K562 (cell line): Measurements from ENCODE around the gene SLC29A2. TPM values are rescaled to one million over a fixed set of nuclear protein-coding genes. Genes with fewer than 3 reads are reported as not detected.
A peak's percentile ranks its signal among the peaks of the same experiment; 100 is the strongest.

Experiments
- CEBPB ChIP-seq: fragments of 450-650 bp; IDR thresholded peaks from 2 replicates; pipeline ENCODE4 v1.6.1; 2016; ENCODE audit warnings: missing genetic modification characterization, missing compliant biosample characterization
- IFI16 ChIP-seq: fragments of 250-450 bp; sonication (Bioruptor Pico); IDR thresholded peaks from 2 replicates; pipeline ENCODE4 v2.1.2; 2022; ENCODE audit warnings: mild to moderate bottlenecking, inconsistent platforms
- NR1H2 ChIP-seq: sonication (generic); formaldehyde crosslinking; IDR thresholded peaks from 2 replicates; pipeline ENCODE4 v1.4.0; 2020; ENCODE audit warnings: mild to moderate bottlenecking, missing genetic modification reagents
- PHB2 ChIP-seq: fragments of 450-650 bp; IDR thresholded peaks from 2 replicates; pipeline ENCODE4 v1.6.1; 2017; ENCODE audit warnings: low read depth
- POLR2AphosphoS5 ChIP-seq: IDR thresholded peaks from 2 replicates; pipeline ENCODE4 v1.6.1; 2011; ENCODE audit warnings: mild to moderate bottlenecking, low read depth, low read length, moderate library complexity; ENCODE audit not compliant: control insufficient read depth, insufficient read depth
- SIN3B ChIP-seq: fragments of 450-650 bp; IDR thresholded peaks from 2 replicates; pipeline ENCODE4 v1.6.1; 2017; ENCODE audit warnings: low read depth, mild to moderate bottlenecking, moderate library complexity
- ZNF12 ChIP-seq: sonication (generic); formaldehyde crosslinking; IDR thresholded peaks from 2 replicates; pipeline ENCODE4 v1.4.0; 2020; ENCODE audit warnings: mild to moderate bottlenecking, missing genetic modification reagents
- ZNF282 ChIP-seq: sonication (generic); formaldehyde crosslinking; IDR thresholded peaks from 2 replicates; pipeline ENCODE4 v1.8.1; 2023; ENCODE audit warnings: missing genetic modification reagents
- ZNF561 ChIP-seq: fragments of 450-650 bp; formaldehyde crosslinking; conservative IDR thresholded peaks from 2 replicates; pipeline ENCODE4 v1.4.0; 2020; ENCODE audit warnings: mild to moderate bottlenecking, moderate library complexity
- ZNF592 ChIP-seq: fragments of 450-650 bp; IDR thresholded peaks from 2 replicates; pipeline ENCODE4 v1.6.1; 2017; ENCODE audit warnings: antibody characterized with exemption, mild to moderate bottlenecking
- polyA plus RNA-seq, 8 experiments: library from polyadenylated mRNA; depleted of rRNA in 4 of 8; stranded (reverse) in 5 of 8; unstranded in 3 of 8; fragments of >200 nt; fragmentation: Nextera tagmentation in 2 of 8; fragmentation: Illumina TruSeq in 1 of 8; extraction: Ambion mirVana in 2 of 8; extraction: Trizol in 1 of 8; gene quantifications; 2 replicates each; pipeline versions ENCODE4 v1.2.1 to v1.2.3, GENCODE V29; 2011 to 2014; ENCODE audit warnings: inconsistent platforms in 1 of 8, missing spikeins in 1 of 8
- total RNA-seq, 7 experiments: library from RNA; depleted of rRNA in 6 of 7; stranded (reverse); fragments of >200 nt in 6 of 7; fragmentation: Illumina TruSeq in 2 of 7; extraction: Trizol in 2 of 7; gene quantifications; 2 replicates each; pipeline versions ENCODE4 v1.2.1 to v1.2.3, GENCODE V29; 2011 to 2021; ENCODE audit warnings: low replicate concordance in 1 of 7
- TF ChIP-seq, protein P1 (sequence below): fragments of 150-350 bp; IDR thresholded peaks from 2 replicates; pipeline ENCODE4 v1.6.1; 2014; ENCODE audit warnings: low read depth, mild to moderate bottlenecking, low read length, borderline replicate concordance
- TF ChIP-seq, protein P2 (sequence below): fragments of 450-650 bp; formaldehyde crosslinking; IDR thresholded peaks from 2 replicates; pipeline ENCODE4 v1.4.0; 2020; ENCODE audit warnings: mild to moderate bottlenecking
- TF ChIP-seq, protein P3 (sequence below): fragments of 250-450 bp; sonication (Bioruptor Pico); IDR thresholded peaks from 2 replicates; pipeline ENCODE4 v1.5.0; 2020; ENCODE audit warnings: mild to moderate bottlenecking

The SLC29A2 gene
- total and polyA plus RNA-seq, 9 of the 15 experiments (the other 6 are each of a cell fraction or from before 2014, with no cell fraction given) = 2.4 to 48.6 (median 14.2) TPM

- TF ChIP-seq ZNF592 (no peak), PHB2 (no peak), ZNF561 (CRISPR knock-in tag) (no peak), NR1H2 (CRISPR knock-in tag) (0 out of 2 replicates have a peak, but pooled peaks have one; percentile 22), ZNF12 (CRISPR knock-in tag) (no peak), CEBPB (tag) (no peak), SIN3B (no peak), ZNF282 (no peak), IFI16 (no peak), POLR2AphosphoS5 (peak; percentile 40; the same call in 1 of the 2 replicates)
- TF ChIP-seq, protein P1, sequence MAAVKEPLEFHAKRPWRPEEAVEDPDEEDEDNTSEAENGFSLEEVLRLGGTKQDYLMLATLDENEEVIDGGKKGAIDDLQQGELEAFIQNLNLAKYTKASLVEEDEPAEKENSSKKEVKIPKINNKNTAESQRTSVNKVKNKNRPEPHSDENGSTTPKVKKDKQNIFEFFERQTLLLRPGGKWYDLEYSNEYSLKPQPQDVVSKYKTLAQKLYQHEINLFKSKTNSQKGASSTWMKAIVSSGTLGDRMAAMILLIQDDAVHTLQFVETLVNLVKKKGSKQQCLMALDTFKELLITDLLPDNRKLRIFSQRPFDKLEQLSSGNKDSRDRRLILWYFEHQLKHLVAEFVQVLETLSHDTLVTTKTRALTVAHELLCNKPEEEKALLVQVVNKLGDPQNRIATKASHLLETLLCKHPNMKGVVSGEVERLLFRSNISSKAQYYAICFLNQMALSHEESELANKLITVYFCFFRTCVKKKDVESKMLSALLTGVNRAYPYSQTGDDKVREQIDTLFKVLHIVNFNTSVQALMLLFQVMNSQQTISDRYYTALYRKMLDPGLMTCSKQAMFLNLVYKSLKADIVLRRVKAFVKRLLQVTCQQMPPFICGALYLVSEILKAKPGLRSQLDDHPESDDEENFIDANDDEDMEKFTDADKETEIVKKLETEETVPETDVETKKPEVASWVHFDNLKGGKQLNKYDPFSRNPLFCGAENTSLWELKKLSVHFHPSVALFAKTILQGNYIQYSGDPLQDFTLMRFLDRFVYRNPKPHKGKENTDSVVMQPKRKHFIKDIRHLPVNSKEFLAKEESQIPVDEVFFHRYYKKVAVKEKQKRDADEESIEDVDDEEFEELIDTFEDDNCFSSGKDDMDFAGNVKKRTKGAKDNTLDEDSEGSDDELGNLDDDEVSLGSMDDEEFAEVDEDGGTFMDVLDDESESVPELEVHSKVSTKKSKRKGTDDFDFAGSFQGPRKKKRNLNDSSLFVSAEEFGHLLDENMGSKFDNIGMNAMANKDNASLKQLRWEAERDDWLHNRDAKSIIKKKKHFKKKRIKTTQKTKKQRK = no peak
- TF ChIP-seq, protein P2, sequence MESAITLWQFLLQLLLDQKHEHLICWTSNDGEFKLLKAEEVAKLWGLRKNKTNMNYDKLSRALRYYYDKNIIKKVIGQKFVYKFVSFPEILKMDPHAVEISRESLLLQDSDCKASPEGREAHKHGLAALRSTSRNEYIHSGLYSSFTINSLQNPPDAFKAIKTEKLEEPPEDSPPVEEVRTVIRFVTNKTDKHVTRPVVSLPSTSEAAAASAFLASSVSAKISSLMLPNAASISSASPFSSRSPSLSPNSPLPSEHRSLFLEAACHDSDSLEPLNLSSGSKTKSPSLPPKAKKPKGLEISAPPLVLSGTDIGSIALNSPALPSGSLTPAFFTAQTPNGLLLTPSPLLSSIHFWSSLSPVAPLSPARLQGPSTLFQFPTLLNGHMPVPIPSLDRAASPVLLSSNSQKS (CRISPR knock-in tag) = no peak
- TF ChIP-seq, protein P3, sequence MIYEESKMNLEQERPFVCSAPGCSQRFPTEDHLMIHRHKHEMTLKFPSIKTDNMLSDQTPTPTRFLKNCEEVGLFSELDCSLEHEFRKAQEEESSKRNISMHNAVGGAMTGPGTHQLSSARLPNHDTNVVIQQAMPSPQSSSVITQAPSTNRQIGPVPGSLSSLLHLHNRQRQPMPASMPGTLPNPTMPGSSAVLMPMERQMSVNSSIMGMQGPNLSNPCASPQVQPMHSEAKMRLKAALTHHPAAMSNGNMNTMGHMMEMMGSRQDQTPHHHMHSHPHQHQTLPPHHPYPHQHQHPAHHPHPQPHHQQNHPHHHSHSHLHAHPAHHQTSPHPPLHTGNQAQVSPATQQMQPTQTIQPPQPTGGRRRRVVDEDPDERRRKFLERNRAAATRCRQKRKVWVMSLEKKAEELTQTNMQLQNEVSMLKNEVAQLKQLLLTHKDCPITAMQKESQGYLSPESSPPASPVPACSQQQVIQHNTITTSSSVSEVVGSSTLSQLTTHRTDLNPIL (CRISPR knock-in tag) = no peak
Observed at GRCh38 chr11:66371627-66372415, at the start of gene SLC29A2 (continued).
